GM23338 (cell line): Measurements from ENCODE around the gene FLRT2. TPM values are rescaled to one million over a fixed set of nuclear protein-coding genes. Genes with fewer than 3 reads are reported as not detected.

Source experiments
- ATAC-seq: fragments of 200-7000 bp; cut with Tn5 transposase; 3 replicates; pipeline ENCODE4 v1.9.1; 2020
- DNase-seq: peaks from one replicate; pipeline ENCODE4 v3.0.0-alpha.2; 2015; ENCODE audit warnings: low spot score
- H2AFZ ChIP-seq: fragments of 200-600 bp; sonication (generic); 2 replicates; pipeline ENCODE4 v1.8.0; 2016; ENCODE audit warnings: antibody characterized with exemption, mild to moderate bottlenecking, moderate library complexity
- H3F3A ChIP-seq: fragments of 200-600 bp; sonication (generic); replicated peaks from 2 replicates; pipeline ENCODE4 v1.8.0; 2017; ENCODE audit warnings: antibody characterized with exemption, mixed run types, low read depth
- H3K27ac ChIP-seq: fragments of 200-600 bp; sonication (generic); 2 replicates; pipeline ENCODE4 v1.6.1; 2016; ENCODE audit warnings: low read depth
- H3K27me3 ChIP-seq: fragments of 200-600 bp; sonication (generic); 2 replicates; pipeline ENCODE4 v1.8.0; 2016; ENCODE audit warnings: mild to moderate bottlenecking, mixed run types, moderate library complexity; ENCODE audit not compliant: insufficient read depth
- H3K36me3 ChIP-seq: fragments of 200-600 bp; sonication (generic); 2 replicates; pipeline ENCODE4 v1.8.0; 2016; ENCODE audit warnings: mild to moderate bottlenecking; ENCODE audit not compliant: insufficient read depth
- H3K4me1 ChIP-seq: fragments of 200-600 bp; sonication (generic); 2 replicates; pipeline ENCODE4 v1.8.0; 2016; ENCODE audit warnings: mild to moderate bottlenecking, moderate library complexity; ENCODE audit not compliant: insufficient read depth
- H3K4me2 ChIP-seq: fragments of 200-600 bp; sonication (generic); 2 replicates; pipeline ENCODE4 v1.7.1; 2017; ENCODE audit warnings: mixed run types
- H3K4me3 ChIP-seq: fragments of 200-600 bp; sonication (generic); 2 replicates; pipeline ENCODE4 v1.6.1; 2016; ENCODE audit warnings: mixed run types
- H3K79me2 ChIP-seq: fragments of 200-600 bp; sonication (generic); replicated peaks from 2 replicates; pipeline ENCODE4 v1.8.0; 2017; ENCODE audit warnings: mild to moderate bottlenecking; ENCODE audit not compliant: insufficient read depth
- H3K9me2 ChIP-seq: fragments of 200-600 bp; sonication (generic); 2 replicates; pipeline ENCODE4 v1.8.0; 2017; ENCODE audit not compliant: insufficient read depth
- H4K20me1 ChIP-seq: fragments of 200-600 bp; sonication (generic); replicated peaks from 2 replicates; pipeline ENCODE4 v1.8.0; 2017; ENCODE audit warnings: mild to moderate bottlenecking; ENCODE audit not compliant: insufficient read depth
- H3K27ac Mint-ChIP-seq: 2 replicates; pipeline ENCODE4 v1.8.0; 2020; ENCODE audit warnings: inconsistent platforms, mild to moderate bottlenecking, moderate library complexity, mixed read lengths
- H3K27me3 Mint-ChIP-seq: 3 replicates; pipeline ENCODE4 v1.8.0; 2022; ENCODE audit warnings: low read depth, mild to moderate bottlenecking, moderate library complexity, mixed read lengths, inconsistent platforms; ENCODE audit not compliant: insufficient read depth, poor library complexity
- H3K36me3 Mint-ChIP-seq: 3 replicates; pipeline ENCODE4 v1.8.0; 2021; ENCODE audit warnings: low read depth, mild to moderate bottlenecking, inconsistent platforms, moderate library complexity, mixed read lengths
- H3K4me1 Mint-ChIP-seq: 3 replicates; pipeline ENCODE4 v1.8.0; 2020; ENCODE audit warnings: mild to moderate bottlenecking, inconsistent platforms, mixed read lengths
- H3K4me3 Mint-ChIP-seq: 3 replicates; pipeline ENCODE4 v1.8.0; 2021; ENCODE audit warnings: moderate library complexity, mild to moderate bottlenecking, inconsistent platforms, mixed read lengths
- H3K9me3 Mint-ChIP-seq: 3 replicates; pipeline ENCODE4 v1.8.0; 2020; ENCODE audit warnings: moderate library complexity, mild to moderate bottlenecking, inconsistent platforms, mixed read lengths
- CREB1 ChIP-seq: fragments of 250-450 bp; sonication (Bioruptor Pico); IDR thresholded peaks from 2 replicates; pipeline ENCODE4 v1.5.0; 2020; ENCODE audit warnings: low read depth, mild to moderate bottlenecking, moderate library complexity
- CTCF ChIP-seq, 2 experiments: fragments of 200-600 bp in 1 of 2; sonication (generic) in 1 of 2; conservative IDR thresholded peaks; 2 replicates each; pipeline versions ENCODE4 v1.5.1 to v1.6.1; 2016 to 2017; ENCODE audit warnings: antibody characterized with exemption in 2 of 2, low read depth in 2 of 2, mild to moderate bottlenecking in 2 of 2, moderate library complexity in 1 of 2
- EZH2phosphoT487 ChIP-seq: fragments of 200-600 bp; sonication (generic); IDR thresholded peaks from one replicate; pipeline ENCODE4 v1.8.1; 2018; ENCODE audit warnings: antibody characterized with exemption; ENCODE audit not compliant: unreplicated experiment
- POLR2AphosphoS5 ChIP-seq: IDR thresholded peaks from 2 replicates; pipeline ENCODE4 v1.6.1; 2016; ENCODE audit warnings: antibody characterized with exemption, low read depth
- REST ChIP-seq: IDR thresholded peaks from one replicate; pipeline ENCODE4 v1.6.1; 2018; ENCODE audit warnings: antibody characterized with exemption; ENCODE audit not compliant: unreplicated experiment
- ZNF462 ChIP-seq: fragments of 250-450 bp; sonication (Bioruptor Pico); IDR thresholded peaks from 2 replicates; pipeline ENCODE4 v1.5.0; 2020; ENCODE audit warnings: mild to moderate bottlenecking, moderate library complexity
- polyA plus RNA-seq: library from polyadenylated mRNA; unstranded; fragments of >200 nt; fragmentation: Nextera tagmentation; extraction: Ambion mirVana; gene quantifications from 2 replicates; pipeline ENCODE4 v1.2.1, GENCODE V29; 2016
- total RNA-seq: library from RNA; depleted of rRNA; stranded (reverse); fragments of >200 nt; shearing (Covaris generic); gene quantifications from 2 replicates; pipeline ENCODE4 v1.2.3, GENCODE V29; 2014

Gene FLRT2
- total and polyA plus RNA-seq, 2 experiments from 2014 or later: 4.3 to 7.4 TPM

GRCh38 chr14:85531141-85531586, 1.2 kb downstream of the FLRT2 start:
- peak overlapping the region; percentile 95 for H2AFZ ChIP-seq
- peak; percentile 9 for ATAC-seq
- no peak overlapping the region for H3K27ac ChIP-seq

More at GRCh38 chr14:85531141-85531586, 1.2 kb downstream of the FLRT2 start:
- H3K9me2 ChIP-seq: no peaks in the 10 kb centered on the region
- H3K4me1 ChIP-seq: peaks cover 44% of the 10 kb centered on the region
- peak overlapping the region; percentile 75 for H3K4me3 Mint-ChIP-seq
- no peaks in the 10 kb centered on the region for H4K20me1 ChIP-seq
- peak; percentile 81 for DNase-seq
- no peak for TF ChIP-seq POLR2AphosphoS5
- no peak for TF ChIP-seq REST
- no peak for TF ChIP-seq ZNF462 (CRISPR knock-in tag)
- no peak for TF ChIP-seq EZH2phosphoT487
- TF ChIP-seq CTCF (conservative IDR thresholded peaks at IDR 0.05; ENCODE audit: low read depth in 2 of 2): no peak
- no peak for TF ChIP-seq CREB1 (CRISPR knock-in tag)
- peak overlapping the region; percentile 83 for H3K4me3 ChIP-seq
- peaks cover 53% of the 10 kb centered on the region for H3K4me1 Mint-ChIP-seq
- H3K27me3 ChIP-seq: peaks cover 80% of the 10 kb centered on the region
- peaks cover 3% of the 10 kb centered on the region; the same call in 1 of the 2 replicates for H3F3A ChIP-seq
- no peaks in the 10 kb centered on the region; the same call in 2 of the 3 replicates for H3K9me3 Mint-ChIP-seq
- no peaks in the 10 kb centered on the region for H3K36me3 ChIP-seq
- H3K27ac Mint-ChIP-seq: no peak overlapping the region
- peak overlapping the region; percentile 98 for H3K4me2 ChIP-seq
- H3K27me3 Mint-ChIP-seq: peaks cover 71% of the 10 kb centered on the region
- no peaks in the 10 kb centered on the region for H3K36me3 Mint-ChIP-seq
- H3K79me2 ChIP-seq: 0 out of 2 replicates have a peak, but pooled peaks cover 6% of the 10 kb centered on the region
